ENCODE measurements around the gene SNCA. TPM values are rescaled to one million over a fixed set of nuclear protein-coding genes. Genes with fewer than 3 reads are reported as not detected.

Gene SNCA
- total RNA-seq, 1 donor: 3.5 TPM

GRCh38 chr4:89837385-89837992, 528 bp upstream of the SNCA start:
- DNase-seq (ENCODE audit: low read depth): peak; percentile 18
- no peak for TF ChIP-seq CTCF (IDR thresholded peaks at IDR 0.05; ENCODE audit: insufficient read depth, low read depth, low read length)
- H3K4me3 ChIP-seq (ENCODE audit: low read depth, low read length): peak overlapping the region; percentile 50

GRCh38 chr4:89836031-89836745, 773 bp downstream of the SNCA start:
- no peak for TF ChIP-seq CTCF (IDR thresholded peaks at IDR 0.05; ENCODE audit: insufficient read depth, low read depth, low read length)
- H3K4me3 ChIP-seq (ENCODE audit: low read depth, low read length): peak overlapping the region; percentile 50
- no peak for DNase-seq (ENCODE audit: low read depth)

- no peak for DNase-seq (ENCODE audit: low read depth)
- TF ChIP-seq CTCF (IDR thresholded peaks at IDR 0.05; ENCODE audit: insufficient read depth, low read depth, low read length): no peak
- no peak overlapping the region for H3K4me3 ChIP-seq (ENCODE audit: low read depth, low read length)
Observed at GRCh38 chr4:89835413-89835812, 1.5 kb downstream of the SNCA start.

GRCh38 chr4:89834486-89835209, 2.3 kb downstream of the SNCA start:
- DNase-seq (ENCODE audit: low read depth): no peak
- H3K4me3 ChIP-seq (ENCODE audit: low read depth, low read length): no peak overlapping the region
- no peak for TF ChIP-seq CTCF (IDR thresholded peaks at IDR 0.05; ENCODE audit: insufficient read depth, low read depth, low read length)

- no peak overlapping the region for H3K4me3 ChIP-seq (ENCODE audit: low read depth, low read length)
- DNase-seq (ENCODE audit: low read depth): no peak
- TF ChIP-seq CTCF (IDR thresholded peaks at IDR 0.05; ENCODE audit: insufficient read depth, low read depth, low read length): no peak
Observed at GRCh38 chr4:89829470-89830138, 7.4 kb downstream of the SNCA start.

- no peak overlapping the region for H3K4me3 ChIP-seq (ENCODE audit: low read depth, low read length)
- DNase-seq (ENCODE audit: low read depth): peak; percentile 32
- no peak for TF ChIP-seq CTCF (IDR thresholded peaks at IDR 0.05; ENCODE audit: insufficient read depth, low read depth, low read length)
Observed at GRCh38 chr4:89823416-89823815, 13.5 kb downstream of the SNCA start.
